AG04449 (cell line): Measurements from ENCODE around the gene AGPAT2.

Experiments used
- CTCF ChIA-PET: fragments of 350-600 bp; formaldehyde crosslinking; extraction: SDS; loops from one replicate; lab custom pipeline; 2021; ENCODE audit warnings: antibody characterized with exemption; lab: Yijun Ruan, JAX
- POLR2A ChIA-PET: fragments of 400-600, 350-600 bp; formaldehyde crosslinking; extraction: SDS; loops from one replicate; lab custom pipeline; 2020; ENCODE audit warnings: antibody characterized with exemption, inconsistent platforms; lab: Yijun Ruan, JAX
- DNase-seq: peaks from one replicate; pipeline ENCODE4 v3.0.0-alpha.2; 2010; ENCODE audit warnings: low read depth, low spot score
- H3K4me3 ChIP-seq: 2 replicates; pipeline ENCODE4 v1.5.1; 2011; ENCODE audit warnings: low read depth, mild to moderate bottlenecking, control low read depth, low read length
- CTCF ChIP-seq: IDR thresholded peaks from one replicate; pipeline ENCODE4 v1.5.1; 2011; ENCODE audit warnings: mild to moderate bottlenecking, moderate library complexity, low read length, control low read depth, inconsistent platforms; ENCODE audit not compliant: insufficient read depth; ENCODE audit errors: missing control alignments

Gene AGPAT2

GRCh38 chr9:136685790-136686533 lies 1.3 kb downstream of the AGPAT2 start:
- POLR2A ChIA-PET, result interaction anchor here (1.0 kb wide), 1 partner anchor 42 kb away, joined by 8 read pairs; no protein-coding TSS in a partner anchor
- peak overlapping the region; percentile 70 for H3K4me3 ChIP-seq
- no peak for DNase-seq
- TF ChIP-seq CTCF, result no peak
- CTCF ChIA-PET, result interaction anchor here (0.5 to 2.9 kb wide), 3 partner anchors 14 to 201 kb away, joined by 3 to 21 read pairs (median 4); no protein-coding TSS in a partner anchor

- no peak for TF ChIP-seq CTCF
- POLR2A ChIA-PET, result no interaction called here
- DNase-seq, result no peak
- H3K4me3 ChIP-seq, result no peak overlapping the region
- CTCF ChIA-PET, result interaction anchor here (1.1 to 2.9 kb wide), 2 partner anchors 13 to 200 kb away, joined by 4 to 21 read pairs; no protein-coding TSS in a partner anchor
These were observed 2.0 kb downstream of the AGPAT2 start for GRCh38 chr9:136685216-136685615.

GRCh38 chr9:136684799-136685198 lies 2.5 kb downstream of the AGPAT2 start:
- CTCF ChIA-PET, result interaction anchor here (2.9 to 4.2 kb wide), 2 partner anchors 12 to 13 kb away, joined by 21 to 48 read pairs; no protein-coding TSS in a partner anchor
- no peak overlapping the region for H3K4me3 ChIP-seq
- TF ChIP-seq CTCF, result no peak
- POLR2A ChIA-PET, result no interaction called here
- DNase-seq, result no peak

- no peak for DNase-seq
- CTCF ChIA-PET, result interaction anchor here (4.2 kb wide), 1 partner anchor 12 kb away, joined by 48 read pairs; no protein-coding TSS in a partner anchor
- no peak overlapping the region for H3K4me3 ChIP-seq
- TF ChIP-seq CTCF, result no peak
- POLR2A ChIA-PET, result no interaction called here
These were observed 2.9 kb downstream of the AGPAT2 start for GRCh38 chr9:136684339-136684738.

GRCh38 chr9:136683755-136684154 lies 3.5 kb downstream of the AGPAT2 start:
- no peak for TF ChIP-seq CTCF
- no peak overlapping the region for H3K4me3 ChIP-seq
- ChIA-PET CTCF (interaction anchor here (4.2 kb wide), 1 partner anchor 12 kb away, joined by 48 read pairs; no protein-coding TSS in a partner anchor), POLR2A (no interaction called here)
- no peak for DNase-seq

- ChIA-PET POLR2A (no interaction called here), CTCF (interaction anchor here (4.0 to 4.2 kb wide), 2 partner anchors 11 to 17 kb away, joined by 11 to 48 read pairs; no protein-coding TSS in a partner anchor)
- no peak for TF ChIP-seq CTCF
- DNase-seq, result no peak
- H3K4me3 ChIP-seq, result no peak overlapping the region
These were observed 4.0 kb downstream of the AGPAT2 start for GRCh38 chr9:136683173-136683745.
